Activated CD4-positive, alpha-beta T cell treated with anti-CD3 and anti-CD28 coated beads, Interleukin-2, amount 50 U/mL, for 24 hours (primary cell): ENCODE results near the gene TSLP.

Experiments used
- DNase-seq, 2 donors: peaks; one replicate each; pipeline ENCODE4 v3.0.0-alpha.2; 2020; ENCODE audit warnings: low read depth in 1 of 2, low spot score in 1 of 2

TSLP gene

GRCh38 chr5:111095982-111096381 lies 24.5 kb downstream of the TSLP start:
- no peak for DNase-seq

GRCh38 chr5:111099058-111099778 lies 27.7 kb downstream of the TSLP start:
- DNase-seq = no peak

GRCh38 chr5:111106320-111106948 lies 34.9 kb downstream of the TSLP start:
- DNase-seq = no peak

GRCh38 chr5:111107371-111107770 lies 35.9 kb downstream of the TSLP start:
- no peak for DNase-seq

- no peak for DNase-seq
Observed at GRCh38 chr5:111111956-111112355, 40.4 kb downstream of the TSLP start.

GRCh38 chr5:111113678-111114077 lies 42.2 kb downstream of the TSLP start:
- DNase-seq = no peak

GRCh38 chr5:111115229-111115628 lies 43.7 kb downstream of the TSLP start:
- DNase-seq = no peak

- DNase-seq = no peak
Observed at GRCh38 chr5:111116550-111116949, 45.0 kb downstream of the TSLP start.

GRCh38 chr5:111117136-111117535 lies 45.6 kb downstream of the TSLP start:
- DNase-seq = no peak

- DNase-seq = no peak
Observed at GRCh38 chr5:111119221-111119620, 47.7 kb downstream of the TSLP start.

- DNase-seq = no peak
Observed at GRCh38 chr5:111119856-111120255, 48.3 kb downstream of the TSLP start.

GRCh38 chr5:111120911-111121310 lies 49.4 kb downstream of the TSLP start:
- no peak for DNase-seq

GRCh38 chr5:111121926-111122325 lies 50.4 kb downstream of the TSLP start:
- no peak for DNase-seq

GRCh38 chr5:111122398-111122797 lies 50.9 kb downstream of the TSLP start:
- no peak for DNase-seq

GRCh38 chr5:111124793-111125192 lies 53.3 kb downstream of the TSLP start:
- no peak for DNase-seq

GRCh38 chr5:111126896-111127295 lies 55.4 kb downstream of the TSLP start:
- no peak for DNase-seq
